Skeletal muscle tissue (tissue), 4 donors: ENCODE results near the gene PKP3. TPM values are rescaled to one million over a fixed set of nuclear protein-coding genes. Genes with fewer than 3 reads are reported as not detected.
"Not testable (repeated sequence)": the region's sequence is repeated elsewhere in the genome, so short reads cannot be mapped to it uniquely, and the experiment has no call there.

ENCODE experiments used
- H3K27ac ChIP-seq: one replicate; pipeline ENCODE4 v1.7.0; 2013; ENCODE audit warnings: mild to moderate bottlenecking, low read depth, low read length, inconsistent platforms
- H3K27me3 ChIP-seq, 3 donors: one replicate each; pipeline ENCODE4 v1.7.0; 2013; ENCODE audit warnings: low read length in 3 of 3; ENCODE audit not compliant: control insufficient read depth in 3 of 3, insufficient read depth in 3 of 3
- H3K36me3 ChIP-seq, 3 donors: one replicate each; pipeline ENCODE4 v1.7.0; 2013; ENCODE audit warnings: low read length in 3 of 3; ENCODE audit not compliant: control insufficient read depth in 3 of 3, insufficient read depth in 3 of 3
- H3K4me1 ChIP-seq, 3 donors: one replicate each; pipeline ENCODE4 v1.7.0; 2013; ENCODE audit warnings: low read length in 3 of 3, mild to moderate bottlenecking in 3 of 3; ENCODE audit not compliant: control insufficient read depth in 3 of 3, insufficient read depth in 3 of 3
- H3K4me3 ChIP-seq, 3 donors: one replicate each; pipeline ENCODE4 v1.7.0; 2013; ENCODE audit warnings: low read length in 3 of 3
- H3K9ac ChIP-seq, 3 donors: one replicate each; pipeline ENCODE4 v1.7.0; 2013; ENCODE audit warnings: low read length in 3 of 3, mild to moderate bottlenecking in 3 of 3, moderate library complexity in 2 of 3, low read depth in 1 of 3
- H3K9me3 ChIP-seq, 3 donors: one replicate each; pipeline ENCODE4 v1.7.0; 2013; ENCODE audit warnings: low read length in 3 of 3; ENCODE audit not compliant: control insufficient read depth in 3 of 3
- total RNA-seq: library from RNA; depleted of rRNA; stranded (reverse); fragments of >200 nt; gene quantifications from one replicate; pipeline ENCODE4 v1.2.3, GENCODE V29; 2014
- donor health status: Osteomylitis.

Gene PKP3
- total RNA-seq, 1 donor from 2014 or later, result 1.0 TPM

DNA sequence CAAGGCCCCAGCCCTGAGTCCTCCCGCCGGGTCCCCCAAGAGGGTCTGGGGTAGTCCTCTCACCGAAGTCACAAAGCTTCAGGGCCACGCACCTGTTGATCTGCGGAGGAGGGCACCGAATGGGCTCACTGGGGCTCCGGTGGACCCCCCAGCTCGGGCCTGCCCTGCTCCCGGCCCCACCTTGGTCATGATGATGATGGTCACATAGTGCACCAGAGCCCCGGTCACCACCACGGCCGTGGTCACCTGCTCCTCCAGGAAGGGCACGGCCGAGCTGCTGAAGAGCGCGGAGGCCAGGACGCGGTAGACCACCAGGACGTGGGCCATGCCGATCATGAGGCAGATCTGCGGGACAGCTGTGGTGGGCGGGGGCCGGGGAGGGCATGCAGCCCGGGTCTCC, 34.3 kb downstream of the PKP3 start:
- Histone ChIP-seq H3K27me3 (peaks cover 7 to 37% (median 20%) of the 10 kb centered on the region in 3 donors), H3K4me3 (no peak overlapping the region), H3K4me1 (no peaks in the 10 kb centered on the region), H3K9me3 (no peaks in the 10 kb centered on the region), H3K27ac (no peak overlapping the region), H3K36me3 (no peaks in the 10 kb centered on the region), H3K9ac (no peak overlapping the region)

DNA sequence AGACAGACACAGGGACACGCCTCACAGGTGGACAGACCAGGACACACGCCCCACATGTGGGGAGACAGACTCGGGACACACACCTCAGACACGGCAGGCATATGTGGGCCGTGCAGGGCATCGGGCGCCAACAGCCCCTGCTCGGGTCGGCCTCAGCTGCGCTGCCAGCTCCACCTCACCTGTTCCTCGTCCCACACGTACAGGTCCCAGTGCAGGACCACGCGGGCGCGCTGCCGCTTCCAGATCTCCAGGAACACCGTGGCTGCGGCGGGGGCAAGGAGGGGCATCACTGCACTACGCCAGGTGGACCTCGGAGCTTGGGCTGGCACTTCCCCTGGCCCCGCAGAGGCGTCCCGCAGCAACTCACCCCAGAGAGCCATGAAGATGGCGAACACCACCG, 35.4 kb downstream of the PKP3 start:
- no peaks in the 10 kb centered on the region for H3K4me1 ChIP-seq
- no peaks in the 10 kb centered on the region for H3K9me3 ChIP-seq
- no peaks in the 10 kb centered on the region for H3K36me3 ChIP-seq
- no peak overlapping the region for H3K9ac ChIP-seq
- H3K4me3 ChIP-seq, result no peak overlapping the region
- H3K27me3 ChIP-seq, result peaks cover under 1 to 28% (median 16%) of the 10 kb centered on the region in 3 donors
- no peak overlapping the region for H3K27ac ChIP-seq

DNA sequence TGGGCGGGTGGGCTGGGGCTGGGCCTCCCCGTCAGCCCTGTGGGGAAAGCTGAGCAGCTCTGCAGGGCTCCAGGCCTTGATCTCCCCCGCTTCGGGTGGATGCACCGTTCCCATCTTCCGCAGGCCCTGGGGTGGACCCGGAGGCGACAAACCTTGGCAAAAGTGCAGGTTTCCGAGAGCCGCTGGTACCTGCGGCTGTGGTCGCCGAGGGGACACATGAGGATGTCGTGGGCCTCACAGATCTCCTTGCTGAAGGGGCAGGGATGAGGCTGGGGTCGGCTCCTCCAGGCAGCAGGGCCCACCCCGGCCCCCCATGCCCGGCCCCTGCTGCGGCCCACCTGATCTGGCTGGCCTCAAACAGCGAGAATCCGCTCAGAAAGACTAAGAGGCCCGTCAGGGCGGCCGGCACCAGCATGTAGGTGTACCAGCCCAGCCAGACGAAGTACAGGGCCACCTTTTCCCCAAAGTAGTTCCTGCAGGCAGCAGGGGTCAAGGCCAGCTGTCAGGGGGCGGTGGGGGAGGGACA, 36.0 kb downstream of the PKP3 start:
- no peaks in the 10 kb centered on the region for H3K36me3 ChIP-seq
- peaks cover 0 to 28% (median 16%) of the 10 kb centered on the region in 3 donors for H3K27me3 ChIP-seq
- H3K4me3 ChIP-seq, result no peak overlapping the region
- H3K27ac ChIP-seq, result no peak overlapping the region
- H3K9me3 ChIP-seq, result no peaks in the 10 kb centered on the region
- H3K4me1 ChIP-seq, result no peaks in the 10 kb centered on the region
- no peak overlapping the region for H3K9ac ChIP-seq

DNA sequence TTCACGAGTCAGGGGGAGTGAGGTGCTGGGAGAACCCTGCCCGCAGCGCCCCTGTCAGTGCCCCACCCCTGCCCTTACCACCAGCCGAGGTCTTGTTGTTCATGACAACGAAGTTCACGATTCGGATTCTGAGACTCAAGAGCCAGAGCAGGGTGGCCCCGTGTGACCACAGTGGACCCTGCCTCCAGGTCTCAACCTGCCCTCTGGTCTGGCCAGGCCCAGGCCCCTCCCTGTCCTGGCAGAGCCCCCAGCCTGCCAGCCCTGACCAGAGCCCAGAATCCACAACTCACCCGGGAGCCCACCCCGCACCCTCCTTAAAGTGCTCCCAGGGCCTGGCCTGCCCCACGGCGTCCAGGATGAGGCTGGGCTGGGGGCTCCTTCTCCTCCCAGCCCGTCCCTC, 37.9 kb downstream of the PKP3 start:
- no peak overlapping the region for H3K27ac ChIP-seq
- H3K4me1 ChIP-seq, result no peaks in the 10 kb centered on the region
- H3K4me3 ChIP-seq, result no peak overlapping the region
- H3K9ac ChIP-seq, result no peak overlapping the region
- peaks cover 0 to 29% (median 14%) of the 10 kb centered on the region in 3 donors for H3K27me3 ChIP-seq
- H3K9me3 ChIP-seq, result no peaks in the 10 kb centered on the region
- no peaks in the 10 kb centered on the region for H3K36me3 ChIP-seq

DNA sequence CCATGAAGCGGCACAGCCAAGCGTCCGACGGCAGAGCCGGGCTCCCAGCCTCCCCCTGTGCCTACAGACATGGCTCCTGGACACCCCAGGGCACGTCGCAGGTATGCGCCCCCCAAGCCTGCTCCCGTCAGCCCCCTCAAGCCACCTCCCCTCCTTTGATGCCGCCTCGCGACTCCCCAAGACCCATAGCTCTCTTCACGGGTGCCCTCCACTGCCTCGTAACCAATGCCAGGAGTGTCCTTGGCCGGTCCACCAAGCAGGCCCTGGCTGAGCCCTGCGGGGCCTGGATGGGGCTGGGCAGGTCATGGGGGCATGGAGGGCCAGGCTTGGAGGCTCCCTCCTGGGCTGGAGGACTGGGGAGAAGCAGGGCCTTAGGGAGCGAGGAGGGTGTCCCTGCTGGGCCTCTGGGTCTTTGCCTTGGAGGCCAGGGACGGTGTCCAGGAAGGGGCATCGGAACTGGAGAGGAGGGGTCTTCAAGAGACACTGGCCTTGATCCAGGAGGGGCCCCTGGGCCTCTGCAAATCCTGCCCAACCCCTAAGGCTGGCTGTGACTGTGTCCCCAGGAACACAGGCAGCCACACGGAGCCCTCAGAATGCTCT, 38.6 kb downstream of the PKP3 start:
- Histone ChIP-seq H3K27ac (no peak overlapping the region), H3K9me3 (no peaks in the 10 kb centered on the region), H3K9ac (no peak overlapping the region), H3K4me3 (no peak overlapping the region), H3K4me1 (no peaks in the 10 kb centered on the region), H3K36me3 (no peaks in the 10 kb centered on the region), H3K27me3 (peaks cover 5 to 32% (median 20%) of the 10 kb centered on the region in 3 donors)

DNA sequence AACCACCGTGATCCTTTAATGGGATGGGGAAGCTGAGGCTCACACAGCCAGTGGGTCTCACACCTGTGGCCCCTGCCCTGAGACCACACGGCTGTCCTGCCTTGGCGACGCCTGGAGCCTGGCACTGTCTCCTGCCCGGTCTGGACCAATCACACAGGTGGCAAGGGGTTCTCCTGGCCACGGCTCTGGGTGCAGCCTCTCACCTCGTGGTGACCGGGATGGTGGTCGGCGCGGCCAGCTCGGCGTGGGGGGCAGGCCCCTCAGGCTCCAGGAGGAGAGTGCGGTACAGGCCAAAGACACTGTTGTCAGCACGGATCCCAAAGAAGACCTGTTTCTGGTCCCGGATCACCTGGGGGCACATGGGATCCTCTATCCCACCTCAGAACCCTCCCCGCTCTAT, 39.1 kb downstream of the PKP3 start:
- no peaks in the 10 kb centered on the region for H3K4me1 ChIP-seq

DNA sequence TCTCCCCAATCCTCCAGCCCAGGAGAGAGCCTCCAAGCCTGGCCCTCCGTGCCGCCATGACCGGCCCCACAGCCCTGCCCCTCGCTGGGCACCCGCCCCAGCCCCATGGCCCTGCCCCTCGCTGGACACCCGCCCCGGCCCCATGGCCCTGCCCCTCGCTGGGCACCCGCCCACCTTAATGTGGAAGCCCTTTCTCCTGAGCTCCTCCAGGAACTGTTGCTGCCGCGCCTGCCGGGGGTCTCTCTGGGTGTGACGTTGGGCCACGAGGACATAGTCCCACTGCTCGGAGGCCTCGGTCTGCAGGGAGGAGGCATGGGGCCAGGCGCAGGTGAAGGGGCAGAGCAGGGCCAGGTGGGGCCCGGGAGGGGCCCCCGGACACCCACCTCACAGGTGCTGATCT, 39.6 kb downstream of the PKP3 start:
- Histone ChIP-seq H3K27me3 (peaks cover 11 to 35% (median 28%) of the 10 kb centered on the region in 3 donors), H3K9ac (no peak overlapping the region), H3K27ac (no peak overlapping the region), H3K4me3 (no peak overlapping the region), H3K9me3 (no peaks in the 10 kb centered on the region), H3K36me3 (no peaks in the 10 kb centered on the region), H3K4me1 (no peaks in the 10 kb centered on the region)

More for the DNA sequence above, 39.1 kb downstream of the PKP3 start:
- Histone ChIP-seq H3K36me3 (no peaks in the 10 kb centered on the region), H3K27ac (no peak overlapping the region), H3K9ac (no peak overlapping the region), H3K4me3 (no peak overlapping the region), H3K9me3 (no peaks in the 10 kb centered on the region), H3K27me3 (peaks cover 7 to 34% (median 25%) of the 10 kb centered on the region in 3 donors)

DNA sequence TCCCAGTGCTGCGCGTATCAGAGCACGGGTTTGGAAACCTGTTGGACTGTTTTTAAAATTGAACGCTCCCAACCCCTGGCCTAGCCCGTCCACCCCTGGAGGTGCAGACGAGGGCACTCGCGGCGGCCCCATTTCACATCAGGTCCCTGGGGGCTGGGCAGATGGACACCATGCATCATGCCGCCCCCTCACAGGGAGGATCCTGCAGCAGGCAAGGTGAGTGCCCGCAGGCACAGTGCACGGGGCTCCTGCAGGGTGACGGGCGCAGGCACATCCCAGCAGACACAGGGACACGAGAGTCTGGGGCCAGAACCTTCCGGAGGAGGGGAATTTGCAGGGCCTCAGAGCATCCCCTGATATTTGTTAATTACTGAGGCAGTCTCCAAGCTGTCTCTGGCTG, 40.5 kb downstream of the PKP3 start:
- no peak overlapping the region for H3K9ac ChIP-seq

DNA sequence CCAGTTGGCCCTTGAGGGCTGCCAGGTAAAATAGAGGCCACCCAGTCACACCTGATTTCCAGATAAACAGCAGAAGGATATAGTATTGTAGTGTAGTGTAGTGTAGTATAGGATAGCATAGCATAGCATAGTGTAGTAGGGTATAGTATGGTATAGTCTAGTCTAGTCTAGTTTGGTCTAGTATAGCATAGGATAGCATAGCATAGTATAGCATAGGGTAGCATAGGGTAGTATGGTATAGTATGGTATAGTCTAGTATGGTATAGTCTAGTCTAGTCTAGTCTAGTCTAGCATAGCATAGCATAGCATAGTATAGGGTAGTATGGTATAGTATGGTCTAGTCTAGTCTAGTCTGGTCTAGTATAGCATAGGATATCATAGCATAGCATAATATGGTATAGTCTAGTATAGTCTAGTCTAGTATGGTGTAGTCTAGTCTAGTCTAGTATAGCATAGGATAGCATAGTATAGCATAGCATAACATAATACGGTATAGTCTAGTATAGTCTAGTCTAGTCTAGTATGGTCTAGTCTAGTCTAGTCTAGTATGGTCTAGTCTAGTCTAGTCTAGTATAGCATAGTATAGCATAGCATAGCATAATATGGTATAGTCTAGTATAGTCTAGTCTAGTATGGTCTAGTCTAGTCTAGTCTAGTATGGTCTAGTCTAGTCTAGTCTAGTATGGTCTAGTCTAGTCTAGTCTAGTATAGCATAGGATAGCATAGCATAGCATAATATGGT, 41.2 kb downstream of the PKP3 start:
- H3K4me1 ChIP-seq, H3K27ac ChIP-seq, H3K9ac ChIP-seq, H3K36me3 ChIP-seq, H3K4me3 ChIP-seq, H3K9me3 ChIP-seq: not testable (repeated sequence)
- H3K27me3 ChIP-seq, result peaks cover 21 to 37% (median 36%) of the 10 kb centered on the region in 3 donors

More for the DNA sequence above, 40.5 kb downstream of the PKP3 start:
- H3K4me1 ChIP-seq, result no peaks in the 10 kb centered on the region
- no peak overlapping the region for H3K4me3 ChIP-seq
- no peaks in the 10 kb centered on the region for H3K9me3 ChIP-seq
- H3K27me3 ChIP-seq, result peaks cover 14 to 31% (median 30%) of the 10 kb centered on the region in 3 donors
- no peaks in the 10 kb centered on the region for H3K36me3 ChIP-seq
- H3K27ac ChIP-seq, result no peak overlapping the region

DNA sequence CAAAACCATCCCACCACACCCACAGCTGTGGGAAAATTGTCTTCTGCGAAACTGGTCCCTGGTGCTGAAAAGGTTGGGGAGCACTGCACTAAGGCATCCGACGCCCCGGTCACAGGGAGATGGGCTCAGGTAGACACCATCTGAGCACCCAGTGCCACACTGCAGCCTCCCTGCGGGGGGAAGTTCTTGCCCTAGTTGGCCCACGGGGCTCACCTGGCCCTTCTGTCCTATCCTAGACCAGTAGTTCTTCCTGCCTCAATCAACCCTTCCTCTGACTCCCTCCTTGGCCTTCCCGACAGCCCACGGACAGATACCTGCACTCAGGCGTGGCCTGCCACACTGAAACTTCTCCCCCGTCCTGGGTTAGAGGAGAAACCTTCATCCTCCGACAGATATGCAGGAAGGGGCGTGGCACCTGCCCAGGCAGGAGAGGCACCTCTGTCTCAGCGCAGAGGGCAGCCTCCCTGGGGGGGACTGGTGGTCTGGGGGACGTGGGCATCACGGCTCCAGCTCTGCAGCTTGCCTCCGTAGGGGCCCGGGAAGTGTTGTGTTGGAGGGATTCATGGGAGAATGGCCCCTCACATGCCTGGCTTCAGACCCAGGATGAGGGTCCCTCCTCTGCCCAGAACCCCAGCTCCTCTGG, 43.3 kb downstream of the PKP3 start:
- Histone ChIP-seq H3K27me3 (peaks cover 35 to 54% (median 52%) of the 10 kb centered on the region in 3 donors), H3K4me1 (no peaks in the 10 kb centered on the region), H3K9me3 (no peaks in the 10 kb centered on the region), H3K36me3 (no peaks in the 10 kb centered on the region), H3K9ac (no peak overlapping the region), H3K4me3 (no peak overlapping the region), H3K27ac (no peak overlapping the region)
